Prostate gland (tissue), 2 donors: ENCODE measurements around the gene BNIP3.

ENCODE experiments used
- CTCF ChIP-seq, 4 experiments: fragments of 200-600 bp in 2 of 4; fragments of 450-650 bp in 2 of 4; sonication (generic) in 2 of 4; IDR thresholded peaks; 1 replicate in 3 of 4; 2 replicates in 1 of 4; pipeline ENCODE4 v1.5.1; 2016 to 2019; ENCODE audit warnings: antibody characterized with exemption in 4 of 4, mild to moderate bottlenecking in 2 of 4, moderate library complexity in 2 of 4
- POLR2A ChIP-seq: fragments of 450-650 bp; IDR thresholded peaks from one replicate; pipeline ENCODE4 v1.6.1; 2016; ENCODE audit warnings: antibody characterized with exemption, mild to moderate bottlenecking
- POLR2AphosphoS5 ChIP-seq: sonication (generic); formaldehyde crosslinking; IDR thresholded peaks from one replicate; pipeline ENCODE4 v1.6.1; 2017; ENCODE audit warnings: antibody characterized with exemption

GRCh38 chr10:131944412-131944811 lies 37.3 kb downstream of the BNIP3 start:
- TF ChIP-seq CTCF (IDR thresholded peaks at IDR 0.05) (no peak), POLR2A (no peak), POLR2AphosphoS5 (no peak)
